Measurements from ENCODE around the gene CYTH2. TPM values are rescaled to one million over a fixed set of nuclear protein-coding genes. Genes with fewer than 3 reads are reported as not detected.

CYTH2 gene
- polyA plus RNA-seq, 1 experiment, result 65.8 TPM

DNA sequence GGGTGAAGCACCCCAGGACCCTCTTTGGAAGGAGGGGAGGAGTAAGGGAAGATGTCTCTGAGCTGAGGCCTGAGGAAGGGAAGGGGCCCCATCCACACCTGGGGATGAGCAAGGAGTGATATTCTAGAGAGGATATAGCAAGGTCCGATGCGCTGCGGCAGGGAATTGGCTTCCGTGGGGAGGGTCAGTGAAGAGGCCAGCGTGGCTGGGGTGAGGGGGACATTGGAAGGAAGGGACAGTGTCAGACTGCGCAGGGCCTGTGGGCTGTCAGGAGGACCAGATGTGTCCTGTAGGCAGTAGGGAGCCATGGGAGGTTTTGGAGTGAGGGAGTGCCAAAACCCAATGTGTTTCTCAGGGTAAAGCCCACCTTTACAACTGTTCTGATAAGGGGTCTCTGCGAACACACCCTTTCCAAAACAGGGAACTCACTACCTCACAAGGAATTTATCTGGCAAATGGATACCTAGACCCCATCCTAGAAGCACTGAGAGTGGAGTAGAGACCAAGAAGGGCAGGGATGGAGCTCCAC, 38.8 kb downstream of the CYTH2 start:
- CTCF ChIA-PET, result interaction anchor here (0.8 to 7.8 kb wide), 10 partner anchors 8 to 103 kb away, joined by 3 to 226 read pairs (median 4); no protein-coding TSS in a partner anchor
- DNase-seq (ENCODE audit: low read depth), result no peak
- TF ChIP-seq, protein P1, sequence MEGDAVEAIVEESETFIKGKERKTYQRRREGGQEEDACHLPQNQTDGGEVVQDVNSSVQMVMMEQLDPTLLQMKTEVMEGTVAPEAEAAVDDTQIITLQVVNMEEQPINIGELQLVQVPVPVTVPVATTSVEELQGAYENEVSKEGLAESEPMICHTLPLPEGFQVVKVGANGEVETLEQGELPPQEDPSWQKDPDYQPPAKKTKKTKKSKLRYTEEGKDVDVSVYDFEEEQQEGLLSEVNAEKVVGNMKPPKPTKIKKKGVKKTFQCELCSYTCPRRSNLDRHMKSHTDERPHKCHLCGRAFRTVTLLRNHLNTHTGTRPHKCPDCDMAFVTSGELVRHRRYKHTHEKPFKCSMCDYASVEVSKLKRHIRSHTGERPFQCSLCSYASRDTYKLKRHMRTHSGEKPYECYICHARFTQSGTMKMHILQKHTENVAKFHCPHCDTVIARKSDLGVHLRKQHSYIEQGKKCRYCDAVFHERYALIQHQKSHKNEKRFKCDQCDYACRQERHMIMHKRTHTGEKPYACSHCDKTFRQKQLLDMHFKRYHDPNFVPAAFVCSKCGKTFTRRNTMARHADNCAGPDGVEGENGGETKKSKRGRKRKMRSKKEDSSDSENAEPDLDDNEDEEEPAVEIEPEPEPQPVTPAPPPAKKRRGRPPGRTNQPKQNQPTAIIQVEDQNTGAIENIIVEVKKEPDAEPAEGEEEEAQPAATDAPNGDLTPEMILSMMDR (IDR thresholded peaks at IDR 0.05; ENCODE audit: insufficient read depth, low read depth, low read length), result no peak
- POLR2A ChIA-PET, result no interaction called here
- no peak overlapping the region for H3K4me3 ChIP-seq (ENCODE audit: low read depth, low read length)
- peaks cover 16% of the 10 kb centered on the region for H3K27me3 ChIP-seq (ENCODE audit: control insufficient read depth, insufficient read depth, low read length)
- H3K36me3 ChIP-seq (ENCODE audit: control insufficient read depth, insufficient read depth, low read length), result no peaks in the 10 kb centered on the region

DNA sequence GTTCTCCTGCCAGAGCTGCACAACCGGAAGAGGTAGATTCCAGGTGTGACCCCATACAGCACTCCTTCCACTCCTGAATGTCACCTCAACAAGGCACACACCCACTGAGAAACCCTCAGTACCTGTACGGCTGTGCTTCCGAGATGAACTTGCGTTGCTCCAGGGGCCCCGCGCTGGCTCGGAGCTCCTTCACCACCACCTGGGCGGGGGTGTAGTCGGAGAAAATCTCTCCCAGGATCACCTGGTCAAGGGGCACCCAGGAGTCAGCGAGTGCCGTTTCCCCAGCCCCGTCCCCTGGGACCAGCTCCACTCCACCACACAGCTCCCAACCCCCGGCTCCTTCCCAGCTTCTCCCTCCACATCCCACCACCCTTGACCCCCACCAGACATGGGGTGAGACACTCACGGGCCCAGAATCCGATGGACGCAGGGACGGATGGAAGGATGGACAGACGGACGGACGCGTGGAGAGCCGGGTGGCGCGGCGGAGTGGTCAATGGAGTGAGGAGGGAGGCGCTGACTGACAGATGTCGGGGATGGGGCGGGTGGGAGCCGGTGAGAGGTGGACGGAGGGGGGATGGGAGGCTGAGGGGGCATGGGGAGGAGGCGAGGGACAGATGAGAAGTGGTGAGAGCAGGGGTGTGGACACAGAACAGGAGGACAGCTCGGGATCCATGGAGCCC, 39.7 kb downstream of the CYTH2 start:
- TF ChIP-seq, protein P1 (IDR thresholded peaks at IDR 0.05; ENCODE audit: insufficient read depth, low read depth, low read length), result no peak
- Histone ChIP-seq H3K36me3 (ENCODE audit: control insufficient read depth, insufficient read depth, low read length) (no peaks in the 10 kb centered on the region), H3K4me3 (ENCODE audit: low read depth, low read length) (no peak overlapping the region), H3K27me3 (ENCODE audit: control insufficient read depth, insufficient read depth, low read length) (peaks cover 21% of the 10 kb centered on the region)
- CTCF ChIA-PET, result interaction anchor here (1.1 to 7.8 kb wide), 6 partner anchors 13 to 76 kb away, joined by 3 to 226 read pairs (median 5); no protein-coding TSS in a partner anchor
- POLR2A ChIA-PET, result no interaction called here
- no peak for DNase-seq (ENCODE audit: low read depth)

DNA sequence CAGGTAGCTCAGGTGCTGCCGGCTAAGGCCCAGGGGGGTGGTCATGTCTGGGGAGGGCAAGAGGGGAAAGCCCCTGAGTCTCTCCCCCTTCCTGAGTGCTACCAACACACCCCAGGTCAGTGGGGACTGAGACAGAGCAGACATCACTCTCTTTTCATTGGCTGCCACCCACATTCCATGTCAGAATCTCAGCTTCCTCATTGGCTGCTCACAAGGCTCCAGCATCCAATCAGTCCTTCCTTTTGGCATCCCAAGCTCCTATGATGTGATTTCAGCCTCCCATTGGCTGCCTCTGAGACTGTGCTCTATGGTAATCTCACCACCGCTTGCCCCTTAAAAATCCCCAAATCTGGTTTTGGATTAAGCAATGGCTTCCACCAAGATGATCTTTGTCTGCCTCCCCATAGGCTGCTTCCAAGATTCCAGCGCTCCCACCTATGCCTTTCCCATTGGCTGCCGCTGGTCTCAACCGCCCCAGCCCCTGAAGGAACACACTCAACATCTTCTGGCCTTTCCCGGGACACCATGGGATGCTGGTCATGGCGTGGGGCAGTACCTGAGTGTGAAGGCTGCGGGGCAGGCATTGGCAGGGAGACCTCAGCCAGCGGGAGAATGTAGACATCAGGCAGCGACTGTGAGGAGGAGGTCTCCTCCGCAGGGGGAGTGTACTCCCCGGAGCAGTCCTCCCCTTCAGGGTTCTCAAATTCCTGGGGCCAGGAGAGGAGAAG, 40.5 kb downstream of the CYTH2 start:
- DNase-seq (ENCODE audit: low read depth), result no peak
- Histone ChIP-seq H3K27me3 (ENCODE audit: control insufficient read depth, insufficient read depth, low read length) (peaks cover 21% of the 10 kb centered on the region), H3K36me3 (ENCODE audit: control insufficient read depth, insufficient read depth, low read length) (no peaks in the 10 kb centered on the region), H3K4me3 (ENCODE audit: low read depth, low read length) (no peak overlapping the region)
- POLR2A ChIA-PET, result no interaction called here
- CTCF ChIA-PET, result interaction anchor here (7.8 kb wide), 1 partner anchor 75 kb away, joined by 226 read pairs; no protein-coding TSS in a partner anchor
- TF ChIP-seq, protein P1 (IDR thresholded peaks at IDR 0.05; ENCODE audit: insufficient read depth, low read depth, low read length), result no peak

DNA sequence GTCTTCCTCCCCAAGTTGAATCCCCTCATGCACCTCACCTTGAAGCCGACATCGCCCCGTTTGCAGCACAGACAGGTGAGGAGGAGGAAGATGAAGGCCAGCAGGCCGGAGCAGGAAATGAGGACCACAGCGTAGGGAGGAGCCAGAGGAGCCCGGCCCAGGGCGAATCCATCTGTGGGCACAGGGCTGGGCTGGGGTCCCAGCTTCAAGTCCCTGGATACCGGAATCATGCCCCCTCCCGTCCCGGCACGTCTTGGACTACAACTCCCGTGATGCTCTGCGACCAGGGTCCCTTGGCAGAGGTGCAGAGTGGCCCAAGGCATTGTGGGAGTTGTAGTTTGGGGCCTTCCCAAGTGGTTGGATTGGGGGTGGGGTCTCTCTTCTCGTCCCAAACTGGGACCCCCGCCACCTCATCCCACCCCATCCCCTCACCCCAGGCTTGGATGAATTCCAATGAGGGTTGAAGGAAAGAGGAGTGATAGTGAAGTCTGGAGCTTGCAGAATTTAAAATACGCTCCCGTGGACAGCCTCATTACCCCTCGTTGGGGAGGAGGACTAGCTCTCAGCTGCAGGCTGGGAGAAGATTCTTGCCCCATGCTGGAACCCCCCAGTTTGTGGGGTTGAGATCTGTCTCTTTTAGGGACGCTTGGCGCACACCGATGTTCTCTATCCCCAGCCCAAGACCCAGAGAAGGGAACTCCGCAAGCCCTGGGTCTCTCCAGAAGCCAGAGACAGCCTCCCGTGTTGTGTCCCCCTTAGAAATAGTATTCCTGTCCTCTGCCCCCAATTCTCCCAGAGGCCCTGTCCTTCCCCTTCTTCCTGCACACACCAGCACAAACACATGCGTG, 41.5 kb downstream of the CYTH2 start:
- peaks cover 21% of the 10 kb centered on the region for H3K27me3 ChIP-seq (ENCODE audit: control insufficient read depth, insufficient read depth, low read length)
- no peaks in the 10 kb centered on the region for H3K36me3 ChIP-seq (ENCODE audit: control insufficient read depth, insufficient read depth, low read length)
- H3K4me3 ChIP-seq (ENCODE audit: low read depth, low read length), result peak overlapping the region; percentile 7; the same call in 1 of the 2 replicates
- DNase-seq (ENCODE audit: low read depth), result no peak
- CTCF ChIA-PET, result interaction anchor here (7.8 kb wide), 1 partner anchor 74 kb away, joined by 226 read pairs; no protein-coding TSS in a partner anchor
- TF ChIP-seq, protein P1 (IDR thresholded peaks at IDR 0.05; ENCODE audit: insufficient read depth, low read depth, low read length), result no peak
- POLR2A ChIA-PET, result no interaction called here
